Stimulated activated CD4-positive, alpha-beta T cell treated with anti-CD3 and anti-CD28 coated beads, Interleukin-15, amount 100 ng/mL, for 24 hours (primary cell): Measurements from ENCODE around the gene IL3RA.
"Not testable (repeated sequence)": the region's sequence is repeated elsewhere in the genome, so short reads cannot be mapped to it uniquely, and the experiment has no call there.

Experiments
- DNase-seq: peaks from one replicate; pipeline ENCODE4 v3.0.0-alpha.2; 2020

IL3RA gene

GRCh38 chrX:1336331-1336943 lies at the start of gene IL3RA:
TSS of gene IL3RA (plus strand) at chrX:1336785. CDS start at chrX:1341766, 4,981 bp downstream.
- no peak for DNase-seq

DNA sequence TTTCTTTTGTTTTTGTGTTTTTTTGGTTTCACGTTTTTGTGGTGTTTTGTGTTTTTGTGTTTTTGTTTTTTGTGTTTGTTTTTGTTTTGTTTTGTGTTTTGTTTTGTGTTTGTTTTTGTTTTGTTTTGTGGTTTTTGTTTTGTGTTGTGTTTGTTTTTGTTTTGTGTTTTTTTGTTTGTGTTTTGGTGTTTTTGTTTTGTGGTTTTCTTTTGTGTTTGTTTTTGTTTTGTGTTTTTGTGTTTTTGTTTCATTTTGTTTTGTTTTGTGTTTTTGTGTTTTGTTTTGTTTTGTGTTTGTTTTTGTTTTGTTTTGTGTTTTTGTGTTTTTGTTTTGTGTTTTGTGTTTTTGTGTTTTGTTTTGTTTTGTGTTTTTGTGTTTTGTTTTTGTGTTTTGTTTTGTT lies 47.0 kb upstream of the IL3RA start:
- DNase-seq = no peak

DNA sequence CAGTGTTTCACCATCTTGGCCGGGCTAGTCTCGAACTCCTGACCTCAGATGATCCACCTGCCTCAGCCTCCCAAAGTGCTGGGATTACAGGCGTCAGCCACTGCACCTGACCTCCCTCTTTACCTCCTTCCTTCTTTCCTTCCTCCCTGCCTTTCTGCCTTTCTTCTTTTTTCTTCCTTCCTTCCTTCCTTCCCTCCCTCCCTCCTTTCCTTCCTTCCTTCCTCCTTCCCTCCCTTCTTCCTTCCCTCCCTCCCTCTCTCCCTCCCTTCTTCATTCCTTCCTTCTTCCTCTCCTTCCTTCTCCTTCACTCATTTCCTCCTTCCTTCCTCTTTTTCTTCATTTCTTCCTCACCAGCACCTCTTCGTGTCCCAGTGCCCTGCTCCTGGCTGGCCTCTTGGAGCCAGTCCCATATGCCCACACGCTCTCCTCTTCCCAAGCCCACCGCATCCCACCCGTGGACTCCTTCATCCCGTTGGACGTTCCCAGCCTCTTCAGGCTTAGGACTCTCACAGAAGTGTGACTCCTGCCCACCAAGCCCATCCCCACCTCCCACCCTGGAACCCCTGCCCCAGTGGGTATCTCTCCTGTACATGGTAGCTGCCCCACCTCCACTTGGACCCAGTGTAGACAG lies 45.4 kb upstream of the IL3RA start:
- DNase-seq = no peak

DNA sequence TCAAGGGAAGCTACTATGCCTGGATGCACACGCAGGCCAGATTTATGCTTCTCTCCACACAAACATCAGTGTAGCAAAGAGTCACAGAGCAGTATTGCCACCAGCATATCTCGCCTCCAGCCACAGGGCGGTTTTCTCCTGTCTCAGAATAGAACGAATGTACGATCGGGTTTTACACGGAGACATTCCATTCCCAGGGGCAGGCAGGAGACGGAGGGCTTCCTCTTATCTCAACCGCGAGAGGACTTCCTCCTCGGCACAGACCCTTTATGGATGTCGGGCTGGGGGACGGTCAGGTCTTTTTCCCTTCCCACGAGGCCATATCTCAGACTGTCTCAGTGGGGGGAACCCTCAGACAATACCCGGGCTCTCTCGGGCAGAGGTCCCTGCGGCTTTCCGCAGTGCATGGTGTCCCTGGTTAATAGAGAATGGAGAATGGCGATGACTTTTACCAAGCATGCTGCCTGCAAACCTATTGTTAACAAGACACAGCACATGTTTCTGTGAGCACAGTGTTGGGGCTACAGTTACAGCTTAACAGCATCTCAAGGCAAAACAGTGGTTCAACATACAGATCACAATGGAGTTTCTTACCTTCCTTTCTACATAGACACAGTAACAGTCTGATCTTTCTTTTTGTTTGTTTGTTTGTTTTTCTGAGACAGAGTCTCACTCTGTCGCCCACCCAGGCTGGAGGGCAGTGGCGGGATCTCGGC lies 43.9 kb upstream of the IL3RA start:
- DNase-seq = no peak

DNA sequence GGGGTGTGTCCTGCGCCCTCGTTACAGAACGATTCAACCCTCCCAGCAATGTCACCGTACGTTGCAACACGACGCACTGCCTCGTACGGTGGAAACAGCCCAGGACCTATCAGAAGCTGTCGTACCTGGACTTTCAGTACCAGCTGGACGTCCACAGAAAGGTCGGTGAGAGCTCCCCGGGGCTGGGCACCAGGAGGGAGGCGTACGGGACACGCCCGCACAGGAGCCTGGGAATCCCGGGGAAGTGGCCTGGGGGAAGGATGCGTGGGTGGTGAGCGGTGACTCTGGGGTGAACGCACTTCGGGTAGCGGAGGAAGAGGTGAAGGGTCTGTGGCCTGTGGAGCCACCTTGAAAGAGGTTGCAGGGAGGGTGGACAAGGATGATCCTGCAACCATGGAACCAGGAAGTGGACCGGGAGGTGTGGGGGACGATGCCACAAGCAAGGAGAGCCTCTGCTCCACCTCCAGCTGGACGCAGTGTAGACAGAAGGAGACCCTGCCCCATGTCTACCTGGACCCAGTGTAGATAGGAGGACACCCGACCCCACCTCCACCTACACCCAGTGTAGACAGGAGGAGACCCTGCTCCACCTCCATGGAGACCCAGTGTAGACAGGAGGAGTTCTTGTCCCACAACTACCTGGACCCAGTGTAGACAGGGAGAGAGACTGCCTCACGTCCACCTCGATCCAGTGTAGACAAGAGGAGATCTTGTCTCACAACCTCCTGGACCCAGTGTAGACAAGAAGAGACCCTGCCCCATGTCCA lies 42.1 kb upstream of the IL3RA start:
- no peak for DNase-seq

DNA sequence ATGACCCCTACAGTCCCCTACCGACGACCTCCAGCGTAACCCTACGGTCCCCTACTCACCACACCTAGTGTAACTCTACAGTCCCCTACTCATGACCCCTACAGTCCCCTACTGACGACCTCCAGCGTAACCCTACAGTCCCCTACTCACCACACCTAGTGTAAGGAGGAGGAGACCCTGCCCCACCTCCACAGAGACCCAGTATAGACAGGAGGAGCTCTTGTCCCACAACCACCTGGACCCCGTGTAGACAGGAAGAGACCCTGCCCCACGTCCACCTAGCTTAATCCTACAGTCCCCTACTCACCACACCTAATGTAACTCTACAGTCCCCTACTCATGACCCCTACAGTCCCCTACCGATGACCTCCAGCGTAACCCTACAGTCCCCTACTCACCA lies 41.0 kb upstream of the IL3RA start:
- DNase-seq = no peak

DNA sequence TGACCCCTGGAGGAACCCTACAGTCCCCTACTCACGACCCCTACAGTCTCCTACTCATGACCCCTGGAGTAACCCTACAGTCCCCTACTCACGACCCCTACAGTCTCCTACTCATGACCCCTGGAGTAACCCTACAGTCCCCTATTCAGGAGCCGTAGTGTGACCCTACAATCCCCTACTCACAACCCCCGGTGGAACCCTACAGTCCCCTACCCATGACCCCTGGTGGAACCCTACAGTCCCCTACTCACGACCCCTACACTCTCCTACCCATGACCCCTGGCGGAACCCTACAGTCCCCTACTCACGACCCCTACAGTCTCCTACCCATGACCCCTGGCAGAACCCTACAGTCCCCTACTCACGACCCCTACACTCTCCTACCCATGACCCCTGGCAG lies 39.0 kb upstream of the IL3RA start:
- not testable (repeated sequence) for DNase-seq

GRCh38 chrX:1300449-1300848 lies 36.1 kb upstream of the IL3RA start:
- no peak for DNase-seq

DNA sequence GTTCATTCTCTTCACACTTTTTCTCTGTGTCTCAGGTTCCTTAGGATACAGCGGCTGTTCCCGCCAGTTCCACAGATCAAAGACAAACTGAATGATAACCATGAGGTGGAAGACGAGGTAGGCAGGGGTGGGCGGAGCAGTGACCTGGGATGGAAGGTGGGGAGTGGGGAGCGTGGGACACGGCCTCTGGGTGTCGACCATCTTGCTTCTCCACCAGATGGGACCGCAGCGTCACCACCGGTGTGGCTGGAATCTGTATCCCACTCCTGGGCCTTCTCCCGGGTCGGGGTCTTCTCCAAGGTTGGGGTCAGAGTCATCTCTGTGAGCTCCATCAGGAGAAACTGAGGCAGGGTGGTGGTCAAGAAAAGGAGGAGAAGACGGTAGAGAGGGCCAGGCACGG lies 31.2 kb upstream of the IL3RA start:
- DNase-seq = no peak

DNA sequence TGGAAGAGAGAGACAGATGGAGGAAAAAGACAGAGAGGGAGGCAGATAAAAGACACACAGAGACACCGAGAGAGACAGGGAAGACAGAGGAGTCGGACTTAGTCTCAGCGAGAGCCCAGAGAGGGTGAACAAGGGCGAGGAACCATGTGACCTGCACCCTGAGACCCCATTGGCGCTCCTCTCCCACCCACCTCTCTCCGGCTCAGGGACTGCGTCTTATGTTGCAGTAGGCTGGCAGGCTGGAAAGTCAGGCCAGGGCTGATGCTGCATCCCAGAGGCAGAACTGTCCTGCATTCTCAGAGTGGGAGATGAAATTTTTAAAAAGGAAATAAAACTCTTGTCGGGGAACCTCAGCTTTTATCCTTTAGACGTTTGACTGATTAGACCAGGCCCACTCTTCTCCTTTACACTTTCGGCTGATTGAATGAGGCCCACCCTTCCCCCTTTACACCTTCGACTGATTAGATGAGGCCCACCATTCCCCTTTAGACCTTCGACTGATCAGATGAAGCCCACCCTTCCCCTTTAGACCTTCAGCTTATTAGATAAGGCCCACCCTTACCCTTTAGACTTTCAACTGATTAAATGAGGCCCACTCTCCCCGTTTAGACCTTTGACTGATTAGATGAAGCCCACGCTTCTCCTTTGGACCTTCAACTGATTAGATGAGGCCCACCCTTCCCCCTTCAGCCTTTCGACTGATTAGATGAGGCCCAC lies 29.5 kb upstream of the IL3RA start:
- no peak for DNase-seq

DNA sequence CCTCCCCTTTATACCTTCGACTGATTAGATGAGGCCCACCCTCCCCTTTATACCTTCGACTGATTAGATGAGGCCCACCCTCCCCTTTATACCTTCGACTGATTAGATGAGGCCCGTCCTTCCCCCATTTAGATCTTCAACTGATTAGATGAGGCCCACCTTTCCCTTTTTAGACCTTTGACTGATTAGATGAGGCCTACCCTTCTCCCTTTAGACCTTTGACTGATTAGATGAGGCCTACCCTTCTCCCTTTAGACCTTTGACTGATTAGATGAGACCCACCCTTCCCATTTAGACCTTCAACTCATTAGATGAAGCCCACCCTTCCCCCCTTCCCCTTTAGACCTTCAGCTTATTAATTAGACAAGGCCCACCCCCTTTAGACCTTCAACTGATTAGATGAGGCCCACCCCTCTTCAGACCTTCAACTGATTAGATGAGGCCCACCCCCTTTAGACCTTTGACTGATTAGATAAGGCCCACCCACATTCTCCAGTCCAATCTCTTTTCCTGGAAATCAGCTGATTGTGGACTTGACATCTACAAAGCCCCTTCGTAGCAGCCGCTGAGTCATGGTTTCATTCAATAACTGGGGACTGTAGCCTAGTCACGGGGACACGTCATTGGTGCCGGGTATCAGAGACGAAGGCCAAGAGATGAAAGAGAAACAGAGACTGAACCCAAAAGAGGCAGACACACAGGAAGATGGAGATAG lies 28.8 kb upstream of the IL3RA start:
- peak; percentile 16 for DNase-seq

DNA sequence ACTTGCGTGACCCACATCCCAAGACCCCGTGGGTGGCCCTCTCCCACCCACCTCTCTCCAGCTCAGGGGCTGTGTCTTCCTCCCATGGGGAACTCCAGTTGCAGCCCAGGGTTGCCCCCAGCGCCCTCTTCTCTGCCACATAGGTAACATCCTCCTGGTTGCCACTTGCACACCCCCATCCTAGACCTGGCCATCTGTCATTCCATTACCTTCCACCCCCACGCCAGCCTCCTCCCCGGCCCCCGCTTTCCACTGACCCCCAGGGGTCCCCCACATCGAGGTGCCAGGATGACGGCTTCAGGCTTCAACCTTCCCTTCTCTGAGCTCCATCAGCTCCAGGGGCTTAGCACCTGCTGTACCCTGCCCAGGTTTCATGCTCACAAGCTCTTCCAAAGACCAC lies 28.1 kb upstream of the IL3RA start:
- DNase-seq = no peak

DNA sequence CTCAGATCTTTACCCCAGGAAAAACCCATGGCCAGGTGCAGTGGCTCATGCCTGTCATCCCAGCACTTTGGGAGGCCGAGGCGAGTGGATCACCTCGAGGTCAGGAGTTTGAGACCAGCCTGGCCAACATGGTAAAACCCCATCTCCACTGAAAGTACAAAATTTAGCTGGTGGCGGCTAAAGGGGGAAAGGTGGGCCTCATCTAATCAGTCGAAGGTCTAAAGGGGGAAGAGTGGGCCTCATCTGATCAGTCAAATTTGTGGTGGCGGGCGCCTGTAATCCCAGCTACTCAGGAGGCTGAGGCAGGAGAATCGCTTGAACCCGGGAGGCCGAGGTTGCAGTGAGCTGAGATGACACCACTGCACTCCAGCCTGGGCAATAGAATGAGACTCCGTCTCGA lies 27.7 kb upstream of the IL3RA start:
- not testable (repeated sequence) for DNase-seq

GRCh38 chrX:1313788-1314187 lies 22.8 kb upstream of the IL3RA start:
- no peak for DNase-seq

DNA sequence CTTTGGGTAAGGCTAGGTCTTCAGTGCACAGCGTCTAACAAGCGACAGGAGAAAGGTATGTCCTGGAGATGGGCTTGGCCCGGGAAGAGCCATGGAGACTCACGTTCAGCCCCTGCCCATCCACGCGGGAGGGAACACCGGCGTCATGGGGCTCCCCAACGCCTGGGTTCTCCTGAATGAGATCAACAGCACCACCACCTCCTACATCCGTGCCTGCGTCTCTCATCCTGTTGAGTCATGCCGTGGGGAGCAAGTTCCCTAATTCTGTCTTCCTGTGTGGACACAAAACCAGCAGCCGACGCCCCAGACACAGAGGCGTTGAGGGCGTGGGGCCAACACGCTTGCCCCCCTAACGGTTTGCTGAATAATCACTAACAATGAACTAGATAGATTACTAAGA lies 20.1 kb upstream of the IL3RA start:
- peak; percentile 43 for DNase-seq

- no peak for DNase-seq
Observed at GRCh38 chrX:1321674-1322073, 14.9 kb upstream of the IL3RA start.

DNA sequence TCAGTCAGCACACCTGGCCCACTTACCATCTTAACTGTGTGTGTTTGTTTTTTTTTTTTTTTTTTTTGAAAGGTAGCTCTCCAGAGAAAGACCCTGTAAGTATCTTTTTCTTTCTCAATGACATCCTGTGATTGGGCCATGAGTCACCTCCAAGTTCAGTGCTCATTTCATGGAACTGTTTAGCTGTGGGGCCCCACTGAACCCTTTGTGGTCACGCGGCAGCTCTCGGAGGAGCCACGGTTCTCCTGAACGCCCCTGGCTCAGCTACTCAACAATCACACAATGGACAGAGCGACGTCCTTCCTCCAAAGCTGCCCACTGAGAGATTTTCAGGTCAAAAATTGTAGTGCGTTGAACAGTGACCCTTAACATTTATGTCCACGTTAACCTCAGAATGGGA lies 14.2 kb upstream of the IL3RA start:
- peak; percentile 59 for DNase-seq

DNA sequence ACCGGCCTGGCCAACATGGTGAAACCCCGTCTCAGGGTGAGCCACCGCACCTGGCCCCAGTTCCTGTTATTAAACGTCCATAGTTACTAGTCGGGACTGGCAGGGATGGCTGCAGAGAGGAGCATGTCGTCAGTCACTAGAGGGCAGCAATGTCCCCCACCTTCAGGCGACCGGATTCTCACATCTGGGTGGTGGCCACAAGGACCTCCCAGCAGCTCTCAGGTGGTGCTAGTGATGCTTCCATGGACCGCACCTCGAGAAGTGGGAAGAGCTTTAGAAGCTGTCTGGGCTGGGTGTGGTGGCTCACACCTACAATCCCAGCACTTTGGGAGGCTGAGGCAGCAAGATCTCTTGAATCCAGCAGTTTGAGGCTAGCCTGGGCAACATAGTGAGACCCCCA lies 13.3 kb upstream of the IL3RA start:
- DNase-seq = peak; percentile 73

DNA sequence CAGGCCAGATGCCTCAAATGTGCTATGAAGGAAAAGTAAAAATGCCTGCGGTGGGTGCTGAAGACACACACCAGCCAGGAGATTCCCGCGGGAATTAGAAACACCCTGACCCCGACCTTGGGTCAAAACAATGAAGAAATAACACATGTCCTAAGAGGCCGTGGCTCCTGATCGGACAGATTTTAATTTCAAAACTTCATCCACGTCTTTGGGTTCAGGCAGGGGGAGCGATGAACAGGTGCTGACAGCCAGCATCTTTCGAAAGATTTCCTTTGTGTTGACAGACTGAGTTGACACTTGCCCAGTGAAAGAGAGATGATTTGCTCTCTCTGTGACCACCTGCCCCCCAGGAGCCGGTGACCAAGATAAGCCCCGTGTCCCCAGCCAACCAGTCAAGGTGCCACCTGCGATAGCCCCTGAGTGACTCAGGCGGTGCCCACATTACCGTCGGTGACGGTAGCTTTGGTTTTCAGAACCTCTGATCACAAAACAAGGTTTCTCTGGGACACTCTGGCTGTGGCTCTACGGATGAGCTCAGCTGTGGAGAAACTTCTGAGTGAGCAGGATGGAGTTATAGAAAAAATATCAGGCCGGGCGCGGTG lies 11.0 kb upstream of the IL3RA start:
- no peak for DNase-seq

GRCh38 chrX:1327651-1328304 lies 8.8 kb upstream of the IL3RA start:
- DNase-seq = no peak

GRCh38 chrX:1330605-1331004 lies 6.0 kb upstream of the IL3RA start:
- DNase-seq = no peak
